Right renal pelvis (tissue), 4 donors: ENCODE results near the gene BPHL. TPM values are rescaled to one million over a fixed set of nuclear protein-coding genes. Genes with fewer than 3 reads are reported as not detected.
"Not testable (repeated sequence)": the region's sequence is repeated elsewhere in the genome, so short reads cannot be mapped to it uniquely, and the experiment has no call there.

Source experiments
- DNase-seq, 4 donors: peaks; one replicate each; pipeline ENCODE4 v3.0.0-alpha.2; 2013; ENCODE audit warnings: low read depth in 4 of 4, low spot score in 3 of 4, missing footprints in 1 of 4
- polyA plus RNA-seq, 4 donors: library from polyadenylated mRNA; unstranded; fragments of 120-200 nt; gene quantifications; one replicate each; pipeline ENCODE4 v1.2.1, GENCODE V29; 2013; ENCODE audit not compliant: insufficient read length in 4 of 4

The BPHL gene
- polyA plus RNA-seq, 4 donors = 54.6 to 71.9 (median 67.3) TPM

DNA sequence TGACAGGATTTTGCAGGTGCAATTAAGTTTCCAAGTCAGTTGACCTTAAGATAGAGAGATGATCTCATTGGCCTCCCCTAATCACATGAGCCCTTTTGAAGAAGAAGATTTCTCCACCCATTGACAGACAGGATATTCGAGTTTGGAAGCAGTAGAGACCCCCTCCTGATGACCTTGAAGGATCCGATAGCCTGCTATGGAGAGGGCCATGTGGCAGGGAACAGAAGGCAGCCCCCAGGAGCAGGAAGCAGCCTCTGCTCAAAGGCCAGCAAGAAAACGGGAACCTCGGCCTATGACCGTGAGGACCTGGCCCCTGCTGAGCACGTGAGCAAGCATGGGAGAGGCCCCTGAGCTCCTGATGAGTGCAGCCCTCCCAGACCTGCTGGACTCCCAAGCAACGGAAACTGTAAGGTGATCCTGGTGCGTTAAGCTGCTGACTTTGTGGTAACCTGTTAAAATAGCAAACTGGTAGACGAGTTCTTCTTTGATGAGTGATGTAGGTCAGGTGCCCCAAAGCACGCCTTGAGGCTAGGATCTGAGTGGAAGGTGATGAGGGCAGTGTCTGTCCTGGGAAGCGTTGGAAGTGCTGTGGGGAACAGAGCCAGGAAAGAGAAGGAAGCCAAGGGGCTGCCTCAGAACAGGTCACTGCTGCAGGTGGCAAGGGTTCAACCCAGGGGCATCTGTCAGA is 57.3 kb downstream of the BPHL start:
- DNase-seq = no peak

GRCh38 chr6:3176562-3177355 is 58.2 kb downstream of the BPHL start:
- no peak for DNase-seq

- not testable (repeated sequence) for DNase-seq
Measured at GRCh38 chr6:3178666-3179065, 60.2 kb downstream of the BPHL start.

- DNase-seq = not testable (repeated sequence)
Measured at GRCh38 chr6:3179945-3180344, 61.4 kb downstream of the BPHL start.

DNA sequence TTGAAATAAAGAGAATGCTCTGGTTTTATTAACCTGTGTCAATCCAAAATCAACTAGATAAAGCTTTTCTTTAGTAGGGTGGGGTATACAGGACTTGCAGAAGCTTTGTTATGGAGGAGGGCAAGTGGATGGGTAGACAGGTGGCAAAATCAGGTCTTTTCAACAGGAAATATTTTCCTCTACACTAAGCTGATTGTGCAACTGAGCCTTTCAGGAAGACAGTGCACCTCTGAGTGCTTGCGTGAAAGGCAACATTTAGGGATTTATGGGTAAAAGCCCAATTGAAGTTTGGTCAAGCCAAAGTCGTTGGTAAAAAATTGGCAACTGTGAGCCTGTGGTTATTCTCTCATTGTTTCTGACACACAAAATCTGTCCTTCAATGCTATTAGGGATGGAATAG is 62.6 kb downstream of the BPHL start:
- DNase-seq = no peak

GRCh38 chr6:3183066-3183465 is 64.6 kb downstream of the BPHL start:
- DNase-seq = no peak

DNA sequence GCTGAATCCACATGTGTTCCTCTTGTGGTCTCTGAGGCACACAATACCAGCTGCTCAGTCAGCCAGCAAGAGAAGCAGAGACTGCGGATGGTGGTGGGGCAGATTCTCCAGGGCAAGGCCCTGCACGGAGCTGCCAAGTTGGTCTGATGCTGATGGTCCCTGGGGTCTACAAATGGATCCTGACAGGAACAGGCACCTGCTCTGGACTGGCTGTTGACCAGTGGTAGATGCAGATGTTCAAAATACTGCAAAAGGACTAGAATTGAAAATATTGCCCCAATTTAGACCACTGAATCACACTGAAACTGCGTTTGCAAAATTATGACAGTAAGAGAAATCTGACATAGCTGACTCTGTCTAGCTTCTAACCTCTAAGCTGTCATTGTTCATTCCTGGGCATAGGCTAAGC is 68.5 kb downstream of the BPHL start:
- DNase-seq = no peak

GRCh38 chr6:3188262-3188661 is 69.8 kb downstream of the BPHL start:
- no peak for DNase-seq

GRCh38 chr6:3189192-3189591 is 70.7 kb downstream of the BPHL start:
- DNase-seq = not testable (repeated sequence)

DNA sequence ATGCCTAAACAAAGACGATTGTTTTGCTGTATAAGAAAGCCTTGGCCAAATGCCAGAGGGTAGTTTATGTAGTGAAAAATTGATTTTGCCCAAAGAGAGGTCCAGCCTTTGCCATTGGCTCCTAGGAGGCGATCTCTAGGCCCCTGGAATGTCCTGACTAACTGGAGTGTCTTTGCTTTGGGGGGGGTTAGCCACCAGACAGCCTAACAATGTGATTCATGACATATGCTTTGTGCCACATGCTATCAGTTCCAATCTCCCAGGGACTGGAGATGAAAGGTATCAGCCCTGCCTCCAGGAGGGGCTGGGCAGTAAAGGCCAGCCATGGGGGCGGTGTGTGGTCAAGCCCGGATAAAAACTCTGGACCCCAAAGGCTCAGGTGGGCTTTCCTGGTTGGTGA is 71.5 kb downstream of the BPHL start:
- no peak for DNase-seq

DNA sequence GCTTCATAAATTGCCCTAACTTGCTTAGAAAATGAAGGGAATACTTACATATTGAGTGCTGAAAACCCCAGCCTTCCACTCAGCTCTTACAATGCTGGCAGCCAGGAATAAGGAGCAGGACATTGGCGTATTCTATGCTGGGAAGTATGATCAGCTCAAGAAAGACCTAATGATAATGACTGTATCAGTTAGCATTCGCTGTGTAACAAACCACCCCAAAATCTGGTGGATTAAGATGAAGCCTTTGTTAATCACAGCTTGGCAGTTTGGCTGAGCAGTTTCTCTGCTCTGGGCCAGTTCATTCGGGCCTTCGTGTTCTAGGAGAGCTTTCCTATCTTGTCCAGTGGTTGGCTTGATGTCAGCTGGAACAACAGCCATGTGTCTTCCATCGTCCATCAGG is 72.3 kb downstream of the BPHL start:
- no peak for DNase-seq

GRCh38 chr6:3193102-3193849 is 74.8 kb downstream of the BPHL start:
- DNase-seq = no peak

- DNase-seq = no peak
Measured at GRCh38 chr6:3194535-3195419, 76.3 kb downstream of the BPHL start.

GRCh38 chr6:3195420-3195694 is 76.8 kb downstream of the BPHL start:
- no peak for DNase-seq

- no peak for DNase-seq
Measured at GRCh38 chr6:3195695-3196497, 77.4 kb downstream of the BPHL start.

GRCh38 chr6:3196770-3197169 is 78.3 kb downstream of the BPHL start:
- no peak for DNase-seq

GRCh38 chr6:3197734-3198133 is 79.2 kb downstream of the BPHL start:
- not testable (repeated sequence) for DNase-seq

GRCh38 chr6:3199382-3199781 is 80.9 kb downstream of the BPHL start:
- DNase-seq = no peak

GRCh38 chr6:3200682-3201081 is 82.2 kb downstream of the BPHL start:
- no peak for DNase-seq

DNA sequence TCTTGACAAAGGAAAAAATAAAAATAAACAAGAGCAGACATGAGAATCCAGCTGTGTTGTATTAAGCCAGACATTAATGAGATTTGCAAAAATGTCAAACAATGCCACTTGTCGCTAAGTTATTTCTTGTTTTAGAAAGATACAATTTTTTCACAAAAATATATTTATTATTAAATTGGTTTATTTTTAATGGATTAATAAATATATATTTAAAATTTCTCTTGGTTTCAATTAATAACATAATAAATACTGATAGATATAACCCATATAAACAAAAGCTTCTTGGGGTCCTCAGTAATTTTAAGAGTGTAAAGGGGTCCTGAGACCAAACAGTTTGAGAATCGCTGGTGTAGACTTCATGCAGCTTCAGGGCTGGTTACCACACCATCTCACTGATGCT is 82.9 kb downstream of the BPHL start:
- no peak for DNase-seq
